Esophagus squamous epithelium (tissue), 4 donors: ENCODE results near the gene CCSER1.
"Not testable (repeated sequence)": the region's sequence is repeated elsewhere in the genome, so short reads cannot be mapped to it uniquely, and the experiment has no call there.

Source experiments
- CTCF ChIP-seq, 6 experiments: fragments of 450-650 bp in 4 of 6; fragments of 200-600 bp in 2 of 6; sonication (generic) in 2 of 6; IDR thresholded peaks; one replicate each; pipeline ENCODE4 v1.5.1; 2016 to 2019; ENCODE audit warnings: antibody characterized with exemption in 6 of 6, mild to moderate bottlenecking in 4 of 6, moderate library complexity in 4 of 6
- POLR2A ChIP-seq, 4 donors: fragments of 450-650 bp; IDR thresholded peaks; one replicate each; pipeline ENCODE4 v1.6.1; 2017; ENCODE audit warnings: antibody characterized with exemption in 4 of 4, mild to moderate bottlenecking in 4 of 4, moderate library complexity in 3 of 4

- not testable (repeated sequence) for TF ChIP-seq CTCF, POLR2A (IDR thresholded peaks at IDR 0.05)
Observed at GRCh38 chr4:91356496-91356895, 1229.3 kb downstream of the CCSER1 start.
